SK-N-SH treated with all-trans-retinoic acid at 6 μM for 48 hours (cell line): ENCODE results near the gene DCTN2.

ENCODE experiments used
- ARNTL ChIP-seq: fragments of 450-650 bp; formaldehyde crosslinking; IDR thresholded peaks from 2 replicates; pipeline ENCODE4 v1.5.0; 2020; ENCODE audit warnings: low read depth, mild to moderate bottlenecking, moderate library complexity, borderline replicate concordance
- ESRRG ChIP-seq: fragments of 250-450 bp; sonication (Bioruptor Pico); IDR thresholded peaks from 2 replicates; pipeline ENCODE4 v1.6.1; 2021; ENCODE audit warnings: mild to moderate bottlenecking
- ISL1 ChIP-seq: fragments of 250-450 bp; sonication (Bioruptor Pico); IDR thresholded peaks from 2 replicates; pipeline ENCODE4 v2.1.2; 2022; ENCODE audit warnings: mild to moderate bottlenecking, moderate library complexity
- OSR1 ChIP-seq: fragments of 250-450 bp; sonication (Bioruptor Pico); IDR thresholded peaks from 2 replicates; pipeline ENCODE4 v1.8.0; 2022; ENCODE audit warnings: moderate library complexity, mild to moderate bottlenecking, inconsistent platforms
- PPARA ChIP-seq: fragments of 250-450 bp; sonication (Bioruptor Pico); IDR thresholded peaks from 2 replicates; pipeline ENCODE4 v1.5.0; 2020; ENCODE audit warnings: mild to moderate bottlenecking, borderline replicate concordance
- RARB ChIP-seq: fragments of 250-450 bp; sonication (Bioruptor Pico); IDR thresholded peaks from 2 replicates; pipeline ENCODE4 v1.8.0; 2021; ENCODE audit warnings: mild to moderate bottlenecking, moderate library complexity
- TCF4 ChIP-seq: fragments of 250-450 bp; sonication (Bioruptor Pico); IDR thresholded peaks from 2 replicates; pipeline ENCODE4 v1.8.0; 2021; ENCODE audit warnings: mild to moderate bottlenecking, moderate library complexity, borderline replicate concordance
- TOX ChIP-seq: fragments of 250-450 bp; sonication (Bioruptor Pico); IDR thresholded peaks from 2 replicates; pipeline ENCODE4 v1.8.0; 2021; ENCODE audit warnings: mild to moderate bottlenecking, moderate library complexity, borderline replicate concordance
- ZC3H10 ChIP-seq: fragments of 250-450 bp; sonication (Bioruptor Pico); IDR thresholded peaks from 2 replicates; pipeline ENCODE4 v1.5.1; 2021; ENCODE audit warnings: mild to moderate bottlenecking, moderate library complexity
- ZFP3 ChIP-seq: fragments of 250-450 bp; sonication (Bioruptor Pico); IDR thresholded peaks from 2 replicates; pipeline ENCODE4 v1.5.0; 2020; ENCODE audit warnings: mild to moderate bottlenecking, moderate library complexity
- ZNF565 ChIP-seq: fragments of 450-650 bp; formaldehyde crosslinking; conservative IDR thresholded peaks from 2 replicates; pipeline ENCODE4 v1.5.0; 2020; ENCODE audit warnings: low read depth, mild to moderate bottlenecking, moderate library complexity
- TF ChIP-seq, protein P1 (sequence below): fragments of 250-450 bp; sonication (Bioruptor Pico); IDR thresholded peaks from 2 replicates; pipeline ENCODE4 v1.8.0; 2020; ENCODE audit warnings: mild to moderate bottlenecking, moderate library complexity, borderline replicate concordance
- TF ChIP-seq, protein P2 (sequence below): fragments of 250-450 bp; sonication (Bioruptor Pico); IDR thresholded peaks from 2 replicates; pipeline ENCODE4 v1.8.0; 2021; ENCODE audit warnings: low read depth, mild to moderate bottlenecking, moderate library complexity, borderline replicate concordance
- TF ChIP-seq, protein P3 (sequence below): fragments of 250-450 bp; sonication (Bioruptor Pico); IDR thresholded peaks from 2 replicates; pipeline ENCODE4 v1.5.1; 2020; ENCODE audit warnings: low read depth, mild to moderate bottlenecking, moderate library complexity

GRCh38 chr12:57528831-57529555 lies 18.0 kb downstream of the DCTN2 start:
- TF ChIP-seq TOX (CRISPR knock-in tag) = no peak
- TF ChIP-seq, protein P1, sequence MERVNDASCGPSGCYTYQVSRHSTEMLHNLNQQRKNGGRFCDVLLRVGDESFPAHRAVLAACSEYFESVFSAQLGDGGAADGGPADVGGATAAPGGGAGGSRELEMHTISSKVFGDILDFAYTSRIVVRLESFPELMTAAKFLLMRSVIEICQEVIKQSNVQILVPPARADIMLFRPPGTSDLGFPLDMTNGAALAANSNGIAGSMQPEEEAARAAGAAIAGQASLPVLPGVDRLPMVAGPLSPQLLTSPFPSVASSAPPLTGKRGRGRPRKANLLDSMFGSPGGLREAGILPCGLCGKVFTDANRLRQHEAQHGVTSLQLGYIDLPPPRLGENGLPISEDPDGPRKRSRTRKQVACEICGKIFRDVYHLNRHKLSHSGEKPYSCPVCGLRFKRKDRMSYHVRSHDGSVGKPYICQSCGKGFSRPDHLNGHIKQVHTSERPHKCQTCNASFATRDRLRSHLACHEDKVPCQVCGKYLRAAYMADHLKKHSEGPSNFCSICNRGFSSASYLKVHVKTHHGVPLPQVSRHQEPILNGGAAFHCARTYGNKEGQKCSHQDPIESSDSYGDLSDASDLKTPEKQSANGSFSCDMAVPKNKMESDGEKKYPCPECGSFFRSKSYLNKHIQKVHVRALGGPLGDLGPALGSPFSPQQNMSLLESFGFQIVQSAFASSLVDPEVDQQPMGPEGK = no peak
- TF ChIP-seq, protein P2, sequence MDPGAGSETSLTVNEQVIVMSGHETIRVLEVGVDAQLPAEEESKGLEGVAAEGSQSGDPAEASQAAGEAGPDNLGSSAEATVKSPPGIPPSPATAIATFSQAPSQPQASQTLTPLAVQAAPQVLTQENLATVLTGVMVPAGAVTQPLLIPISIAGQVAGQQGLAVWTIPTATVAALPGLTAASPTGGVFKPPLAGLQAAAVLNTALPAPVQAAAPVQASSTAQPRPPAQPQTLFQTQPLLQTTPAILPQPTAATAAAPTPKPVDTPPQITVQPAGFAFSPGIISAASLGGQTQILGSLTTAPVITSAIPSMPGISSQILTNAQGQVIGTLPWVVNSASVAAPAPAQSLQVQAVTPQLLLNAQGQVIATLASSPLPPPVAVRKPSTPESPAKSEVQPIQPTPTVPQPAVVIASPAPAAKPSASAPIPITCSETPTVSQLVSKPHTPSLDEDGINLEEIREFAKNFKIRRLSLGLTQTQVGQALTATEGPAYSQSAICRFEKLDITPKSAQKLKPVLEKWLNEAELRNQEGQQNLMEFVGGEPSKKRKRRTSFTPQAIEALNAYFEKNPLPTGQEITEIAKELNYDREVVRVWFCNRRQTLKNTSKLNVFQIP (CRISPR knock-in tag) = no peak
- TF ChIP-seq ARNTL = no peak
- no peak for TF ChIP-seq RARB (CRISPR knock-in tag)
- no peak for TF ChIP-seq ISL1 (CRISPR knock-in tag)
- no peak for TF ChIP-seq ESRRG (CRISPR knock-in tag)
- TF ChIP-seq, protein P3, sequence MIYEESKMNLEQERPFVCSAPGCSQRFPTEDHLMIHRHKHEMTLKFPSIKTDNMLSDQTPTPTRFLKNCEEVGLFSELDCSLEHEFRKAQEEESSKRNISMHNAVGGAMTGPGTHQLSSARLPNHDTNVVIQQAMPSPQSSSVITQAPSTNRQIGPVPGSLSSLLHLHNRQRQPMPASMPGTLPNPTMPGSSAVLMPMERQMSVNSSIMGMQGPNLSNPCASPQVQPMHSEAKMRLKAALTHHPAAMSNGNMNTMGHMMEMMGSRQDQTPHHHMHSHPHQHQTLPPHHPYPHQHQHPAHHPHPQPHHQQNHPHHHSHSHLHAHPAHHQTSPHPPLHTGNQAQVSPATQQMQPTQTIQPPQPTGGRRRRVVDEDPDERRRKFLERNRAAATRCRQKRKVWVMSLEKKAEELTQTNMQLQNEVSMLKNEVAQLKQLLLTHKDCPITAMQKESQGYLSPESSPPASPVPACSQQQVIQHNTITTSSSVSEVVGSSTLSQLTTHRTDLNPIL = no peak
- TF ChIP-seq ZNF565 (CRISPR knock-in tag) = no peak
- no peak for TF ChIP-seq ZFP3
- TF ChIP-seq OSR1 = no peak
- no peak for TF ChIP-seq TCF4 (CRISPR knock-in tag)
- TF ChIP-seq PPARA (CRISPR knock-in tag) = no peak
- no peak for TF ChIP-seq ZC3H10 (CRISPR knock-in tag)
